Measurements from ENCODE around the gene PSG1. TPM values are rescaled to one million over a fixed set of nuclear protein-coding genes. Genes with fewer than 3 reads are reported as not detected.
"Not testable (repeated sequence)": the region's sequence is repeated elsewhere in the genome, so short reads cannot be mapped to it uniquely, and the experiment has no call there.

Gene PSG1
- not detected for total RNA-seq
- polyA plus RNA-seq = not detected
- long read RNA-seq, donor 1 = 0 reads
- long read RNA-seq, donor 2 = 0 reads
- long read RNA-seq, donor 3 = 0 reads
- long read RNA-seq, donor 4 = 0 reads

GRCh38 chr19:42879613-42880012 is at the start of gene PSG1:
Gene PSG1 (minus strand): TSS chr19:42879713. CDS start chr19:42879581, 132 bp downstream.
- no peaks in the 10 kb centered on the region for H3K9me3 ChIP-seq (ENCODE audit: control insufficient read depth, low read length)
- no peak within 1 kb of the TSS for H3K27ac ChIP-seq (ENCODE audit: low read length)
- H3K4me1 ChIP-seq (ENCODE audit: control insufficient read depth, insufficient read depth, low read length) = no peaks in the 10 kb centered on the region
- H3K4me3 ChIP-seq (ENCODE audit: low read length) = no peak within 1 kb of the TSS
- 22% methylated on average over 2 of the region's 2 CpGs for WGBS
- no peak for ATAC-seq
- no peak for DNase-seq
- no peaks in the 10 kb centered on the region for H3K27me3 ChIP-seq (ENCODE audit: control insufficient read depth, insufficient read depth)
- intact Hi-C loops (cut with DNase I) = no loop called here

GRCh38 chr19:42928896-42929295 is 49.4 kb upstream of the PSG1 start:
- intact Hi-C loops (cut with DNase I) = no loop called here
- Histone ChIP-seq H3K27me3 (ENCODE audit: control insufficient read depth, insufficient read depth) (no peaks in the 10 kb centered on the region), H3K4me3 (ENCODE audit: low read length) (no peak overlapping the region), H3K4me1 (ENCODE audit: control insufficient read depth, insufficient read depth, low read length) (no peaks in the 10 kb centered on the region), H3K9me3 (ENCODE audit: control insufficient read depth, low read length) (no peaks in the 10 kb centered on the region), H3K27ac (ENCODE audit: low read length) (no peak overlapping the region)
- no peak for ATAC-seq
- DNase-seq = no peak
- 86% methylated on average over 3 of the region's 3 CpGs for WGBS

- no peaks in the 10 kb centered on the region for H3K27me3 ChIP-seq (ENCODE audit: control insufficient read depth, insufficient read depth)
- no peak overlapping the region for H3K4me3 ChIP-seq (ENCODE audit: low read length)
- H3K27ac ChIP-seq (ENCODE audit: low read length) = no peak overlapping the region
- WGBS = 52% methylated on average over 2 of the region's 2 CpGs
- DNase-seq = no peak
- no peak for ATAC-seq
- H3K4me1 ChIP-seq (ENCODE audit: control insufficient read depth, insufficient read depth, low read length) = no peaks in the 10 kb centered on the region
- H3K9me3 ChIP-seq (ENCODE audit: control insufficient read depth, low read length) = no peaks in the 10 kb centered on the region
- intact Hi-C loops (cut with DNase I) = no loop called here
These were observed 47.3 kb upstream of the PSG1 start for GRCh38 chr19:42926781-42927180.

DNA sequence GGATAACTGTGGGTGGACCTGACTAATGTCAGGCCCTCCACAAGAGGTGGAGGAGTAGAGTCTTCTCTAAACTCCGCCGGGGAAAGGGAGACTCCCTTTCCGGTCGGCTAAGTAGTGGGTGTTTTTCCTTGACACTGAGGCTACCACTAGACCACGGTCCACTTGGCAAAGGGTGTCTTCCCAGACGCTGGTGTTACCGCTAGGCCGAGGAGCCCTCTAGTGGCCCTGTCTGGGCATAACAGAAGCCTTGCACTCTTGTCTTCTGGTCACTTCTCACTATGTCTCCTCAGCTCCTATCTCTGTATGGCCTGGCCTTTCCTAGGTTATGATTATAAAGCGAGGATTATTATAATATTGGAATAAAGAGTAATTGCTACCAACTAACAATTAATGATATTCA is 43.6 kb upstream of the PSG1 start:
- intact Hi-C loops (cut with DNase I); H3K4me3 ChIP-seq (ENCODE audit: low read length); H3K27me3 ChIP-seq (ENCODE audit: control insufficient read depth, insufficient read depth); H3K4me1 ChIP-seq (ENCODE audit: control insufficient read depth, insufficient read depth, low read length); H3K27ac ChIP-seq (ENCODE audit: low read length); H3K9me3 ChIP-seq (ENCODE audit: control insufficient read depth, low read length); ATAC-seq: not testable (repeated sequence)
- DNase-seq = peak in 1 of 3 donors; percentile 52
- 43% methylated on average over 9 of the region's 9 CpGs for WGBS

- H3K9me3 ChIP-seq (ENCODE audit: control insufficient read depth, low read length); H3K27ac ChIP-seq (ENCODE audit: low read length); DNase-seq; intact Hi-C loops (cut with DNase I); H3K4me1 ChIP-seq (ENCODE audit: control insufficient read depth, insufficient read depth, low read length); H3K4me3 ChIP-seq (ENCODE audit: low read length); ATAC-seq; H3K27me3 ChIP-seq (ENCODE audit: control insufficient read depth, insufficient read depth): not testable (repeated sequence)
These were observed 41.5 kb upstream of the PSG1 start for GRCh38 chr19:42920971-42921370.

DNA sequence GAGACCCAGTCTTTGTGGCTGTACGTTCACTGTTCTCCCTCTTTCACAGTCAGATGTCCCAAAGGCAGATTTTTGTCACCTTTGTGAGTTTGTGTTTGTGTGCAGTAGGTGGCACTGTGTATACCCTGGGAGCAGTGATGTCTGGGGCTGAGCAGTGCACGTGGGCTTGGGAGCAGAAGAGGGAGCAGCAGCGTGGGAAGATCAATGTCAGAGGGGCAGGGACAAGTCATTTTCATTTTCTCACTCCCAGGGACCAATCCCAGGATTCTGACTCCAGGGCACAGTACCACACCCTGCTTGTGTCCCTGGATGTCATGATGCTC is 40.2 kb upstream of the PSG1 start:
- intact Hi-C loops (cut with DNase I) = no loop called here

GRCh38 chr19:42919070-42919756 is 39.7 kb upstream of the PSG1 start:
- DNase-seq; ATAC-seq; H3K9me3 ChIP-seq (ENCODE audit: control insufficient read depth, low read length); H3K27me3 ChIP-seq (ENCODE audit: control insufficient read depth, insufficient read depth); H3K27ac ChIP-seq (ENCODE audit: low read length); intact Hi-C loops (cut with DNase I); H3K4me3 ChIP-seq (ENCODE audit: low read length); H3K4me1 ChIP-seq (ENCODE audit: control insufficient read depth, insufficient read depth, low read length): not testable (repeated sequence)
- 67% methylated on average over 24 of the region's 26 CpGs for WGBS

More for the DNA sequence above, 40.2 kb upstream of the PSG1 start:
- Histone ChIP-seq H3K27me3 (ENCODE audit: control insufficient read depth, insufficient read depth) (no peaks in the 10 kb centered on the region), H3K4me3 (ENCODE audit: low read length) (no peak overlapping the region), H3K27ac (ENCODE audit: low read length) (no peak overlapping the region), H3K4me1 (ENCODE audit: control insufficient read depth, insufficient read depth, low read length) (no peaks in the 10 kb centered on the region), H3K9me3 (ENCODE audit: control insufficient read depth, low read length) (no peaks in the 10 kb centered on the region)
- DNase-seq (no peak), ATAC-seq (no peak)
- 18% methylated on average over 3 of the region's 3 CpGs for WGBS

GRCh38 chr19:42918377-42919069 is 39.0 kb upstream of the PSG1 start:
- 73% methylated on average over 15 of the region's 15 CpGs for WGBS
- H3K4me1 ChIP-seq (ENCODE audit: control insufficient read depth, insufficient read depth, low read length); intact Hi-C loops (cut with DNase I); H3K27me3 ChIP-seq (ENCODE audit: control insufficient read depth, insufficient read depth); H3K9me3 ChIP-seq (ENCODE audit: control insufficient read depth, low read length); ATAC-seq; DNase-seq; H3K27ac ChIP-seq (ENCODE audit: low read length); H3K4me3 ChIP-seq (ENCODE audit: low read length): not testable (repeated sequence)

- H3K4me3 ChIP-seq (ENCODE audit: low read length); DNase-seq; H3K27me3 ChIP-seq (ENCODE audit: control insufficient read depth, insufficient read depth); intact Hi-C loops (cut with DNase I); H3K27ac ChIP-seq (ENCODE audit: low read length); ATAC-seq; H3K4me1 ChIP-seq (ENCODE audit: control insufficient read depth, insufficient read depth, low read length); H3K9me3 ChIP-seq (ENCODE audit: control insufficient read depth, low read length): not testable (repeated sequence)
- WGBS = 57% methylated on average over 1 of the region's 1 CpG
These were observed 38.1 kb upstream of the PSG1 start, which contains the start of gene PSG6 for GRCh38 chr19:42917634-42918033. Gene PSG6 (minus strand): TSS chr19:42917894. CDS start chr19:42917792, 102 bp downstream.

DNA sequence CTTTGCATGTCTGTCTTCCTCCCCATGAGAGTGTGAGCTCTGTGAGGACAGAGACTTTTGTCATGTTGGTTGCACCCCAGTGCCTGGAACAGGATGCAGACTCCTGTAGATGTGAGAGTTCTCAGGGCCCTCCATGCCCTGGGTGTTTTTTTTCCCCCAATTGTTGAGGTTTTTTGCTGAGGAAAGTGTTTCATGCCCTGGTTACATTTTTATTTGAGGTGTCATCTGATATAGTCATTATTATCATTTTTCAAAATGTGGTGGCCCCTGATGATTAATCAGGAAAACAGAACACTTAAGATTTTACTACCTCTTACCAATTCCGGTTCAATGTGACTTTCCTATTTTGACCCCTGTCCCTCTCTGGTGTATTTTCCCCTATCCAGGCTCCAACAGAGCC is 37.4 kb upstream of the PSG1 start:
- H3K9me3 ChIP-seq (ENCODE audit: control insufficient read depth, low read length); H3K4me1 ChIP-seq (ENCODE audit: control insufficient read depth, insufficient read depth, low read length); intact Hi-C loops (cut with DNase I); H3K27me3 ChIP-seq (ENCODE audit: control insufficient read depth, insufficient read depth); ATAC-seq; H3K4me3 ChIP-seq (ENCODE audit: low read length); DNase-seq; H3K27ac ChIP-seq (ENCODE audit: low read length): not testable (repeated sequence)
- WGBS = 85% methylated on average over 1 of the region's 1 CpG

GRCh38 chr19:42913516-42913915 is 34.0 kb upstream of the PSG1 start:
- H3K4me1 ChIP-seq (ENCODE audit: control insufficient read depth, insufficient read depth, low read length); DNase-seq; H3K27ac ChIP-seq (ENCODE audit: low read length); H3K9me3 ChIP-seq (ENCODE audit: control insufficient read depth, low read length); H3K27me3 ChIP-seq (ENCODE audit: control insufficient read depth, insufficient read depth); ATAC-seq; intact Hi-C loops (cut with DNase I); H3K4me3 ChIP-seq (ENCODE audit: low read length): not testable (repeated sequence)
- WGBS = 82% methylated on average over 5 of the region's 5 CpGs
